NCI-H748 (cell line): Measurements from ENCODE around the gene TYW1B.
"Not testable (repeated sequence)": the region's sequence is repeated elsewhere in the genome, so short reads cannot be mapped to it uniquely, and the experiment has no call there.

ENCODE experiments used
- DNase-seq: peaks from one replicate; lab custom pipeline; 2025; ENCODE audit not compliant: unreplicated experiment; lab: John Stamatoyannopoulos, UW

Gene TYW1B

GRCh38 chr7:72760602-72761001 lies 67.4 kb downstream of the TYW1B start:
- DNase-seq: no peak

GRCh38 chr7:72754312-72754711 lies 73.7 kb downstream of the TYW1B start:
- DNase-seq: no peak

- no peak for DNase-seq
These were observed 74.2 kb downstream of the TYW1B start for GRCh38 chr7:72753781-72754180.

- not testable (repeated sequence) for DNase-seq
These were observed 74.8 kb downstream of the TYW1B start for GRCh38 chr7:72753229-72753628.

GRCh38 chr7:72751978-72752377 lies 76.0 kb downstream of the TYW1B start:
- DNase-seq: no peak

GRCh38 chr7:72751378-72751777 lies 76.6 kb downstream of the TYW1B start:
- DNase-seq: no peak

- DNase-seq: not testable (repeated sequence)
These were observed 79.4 kb downstream of the TYW1B start for GRCh38 chr7:72748649-72749048.

GRCh38 chr7:72744244-72744926 lies 83.6 kb downstream of the TYW1B start:
- DNase-seq: not testable (repeated sequence)

- DNase-seq: not testable (repeated sequence)
These were observed 84.2 kb downstream of the TYW1B start for GRCh38 chr7:72743801-72744200.

GRCh38 chr7:72739716-72740115 lies 88.3 kb downstream of the TYW1B start:
- DNase-seq: not testable (repeated sequence)

- DNase-seq: not testable (repeated sequence)
These were observed 92.1 kb downstream of the TYW1B start for GRCh38 chr7:72735855-72736254.

- not testable (repeated sequence) for DNase-seq
These were observed 97.2 kb downstream of the TYW1B start for GRCh38 chr7:72730815-72731214.

GRCh38 chr7:72730384-72730783 lies 97.6 kb downstream of the TYW1B start:
- not testable (repeated sequence) for DNase-seq

- not testable (repeated sequence) for DNase-seq
These were observed 98.9 kb downstream of the TYW1B start for GRCh38 chr7:72729130-72729529.

- not testable (repeated sequence) for DNase-seq
These were observed 105.3 kb downstream of the TYW1B start for GRCh38 chr7:72722694-72723093.

- not testable (repeated sequence) for DNase-seq
These were observed 107.1 kb downstream of the TYW1B start for GRCh38 chr7:72720890-72721289.

- not testable (repeated sequence) for DNase-seq
These were observed 110.7 kb downstream of the TYW1B start for GRCh38 chr7:72717252-72717774.

GRCh38 chr7:72711927-72712326 lies 116.1 kb downstream of the TYW1B start:
- DNase-seq: not testable (repeated sequence)

- no peak for DNase-seq
These were observed 117.0 kb downstream of the TYW1B start for GRCh38 chr7:72710983-72711382.

GRCh38 chr7:72709909-72710308 lies 118.1 kb downstream of the TYW1B start:
- DNase-seq: no peak

GRCh38 chr7:72708371-72709050 lies 119.5 kb downstream of the TYW1B start:
- DNase-seq: not testable (repeated sequence)

- DNase-seq: no peak
These were observed 121.5 kb downstream of the TYW1B start for GRCh38 chr7:72706521-72706920.
